T-helper 1 cell (primary cell): ENCODE results near the gene BHMT.
"Not testable (repeated sequence)": the region's sequence is repeated elsewhere in the genome, so short reads cannot be mapped to it uniquely, and the experiment has no call there.

ENCODE experiments used
- DNase-seq, 5 donors: peaks; one replicate each; pipeline ENCODE4 v3.0.0-alpha.2; 2012 to 2020

BHMT gene

DNA sequence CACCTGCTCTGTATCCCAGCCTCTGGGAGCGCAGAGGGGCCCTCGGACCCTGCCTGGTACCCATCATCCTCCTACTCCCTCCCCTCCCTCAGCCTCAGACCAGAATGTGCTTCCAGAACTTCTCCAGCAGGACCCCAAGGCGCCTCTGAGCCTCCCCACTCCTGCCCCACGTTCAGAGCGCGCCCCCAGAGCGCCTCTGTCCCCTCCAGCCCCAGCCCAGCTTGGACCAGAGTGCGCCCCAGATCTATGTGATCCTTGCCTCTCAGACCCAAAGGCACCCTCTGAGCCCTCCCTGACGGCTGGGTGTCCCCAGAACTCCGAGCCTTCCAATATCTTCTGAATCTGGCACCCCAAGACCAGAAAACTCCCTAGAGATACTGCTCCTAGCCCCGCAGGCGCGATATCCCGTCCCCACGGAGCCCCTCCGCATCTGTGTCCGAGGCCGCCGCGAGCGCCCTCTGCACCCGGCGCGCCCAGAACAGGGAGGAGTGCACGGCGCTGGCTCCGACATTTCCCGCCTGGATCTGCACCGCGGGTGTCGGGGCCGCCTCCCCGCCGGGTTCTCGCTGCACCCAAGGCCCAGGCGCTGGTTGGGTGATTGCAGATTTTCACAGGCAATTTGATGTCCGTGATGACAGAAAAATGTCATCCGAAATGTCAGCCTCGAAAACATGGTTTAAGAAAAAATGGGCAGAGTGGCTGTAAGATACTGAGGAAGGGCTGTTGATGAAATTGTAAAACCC is 522 bp downstream of the BHMT start:
- no peak for DNase-seq

DNA sequence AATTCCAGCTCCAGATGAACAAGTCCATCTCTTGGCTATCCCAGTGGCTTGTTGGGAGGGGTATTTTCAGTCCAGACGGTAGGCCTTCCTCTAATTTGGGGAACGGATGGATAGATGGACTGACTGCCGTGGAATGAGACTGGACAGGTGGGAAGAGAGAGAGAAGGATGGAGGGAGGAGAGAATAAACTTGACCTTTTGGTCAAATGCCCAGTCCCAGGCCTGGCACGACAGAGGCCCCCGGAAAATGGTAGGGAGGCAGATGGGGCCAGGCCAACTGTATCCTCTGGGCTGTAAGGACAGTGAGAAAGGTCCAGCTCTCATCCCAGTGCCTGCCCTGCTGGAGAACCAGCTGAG is 1.1 kb downstream of the BHMT start:
- DNase-seq: no peak

DNA sequence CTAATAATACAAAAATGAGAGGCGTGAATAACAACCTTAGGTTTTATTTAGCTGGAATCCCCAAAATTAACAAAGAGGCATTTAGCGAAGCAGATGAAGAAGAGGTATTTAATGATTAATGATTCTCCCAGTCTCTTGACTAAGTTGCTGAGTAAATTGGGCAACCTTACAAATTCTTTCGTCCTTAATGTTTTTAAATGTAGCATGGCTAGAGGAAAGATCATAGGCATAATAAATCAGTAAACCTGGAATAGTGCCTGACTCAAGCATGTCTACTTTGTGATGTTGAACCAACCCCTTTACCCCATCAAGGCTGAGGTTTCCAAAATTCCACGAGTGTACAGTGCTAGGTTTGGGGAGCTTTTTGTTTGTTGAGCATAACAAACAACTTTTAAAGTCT is 7.9 kb downstream of the BHMT start:
- DNase-seq: no peak

DNA sequence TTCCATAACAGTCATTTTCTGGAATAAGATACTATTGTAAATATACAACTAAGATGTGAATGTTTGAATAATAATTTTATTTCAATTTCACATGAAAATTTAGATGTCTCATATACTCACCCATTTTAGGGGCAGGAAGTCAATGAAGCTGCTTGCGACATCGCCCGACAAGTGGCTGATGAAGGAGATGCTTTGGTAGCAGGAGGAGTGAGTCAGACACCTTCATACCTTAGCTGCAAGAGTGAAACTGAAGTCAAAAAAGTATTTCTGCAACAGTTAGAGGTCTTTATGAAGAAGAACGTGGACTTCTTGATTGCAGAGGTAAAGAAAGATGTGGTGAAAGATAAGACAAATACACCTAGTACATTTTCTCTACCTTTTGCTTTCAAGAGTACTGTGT is 8.6 kb downstream of the BHMT start:
- DNase-seq: no peak

DNA sequence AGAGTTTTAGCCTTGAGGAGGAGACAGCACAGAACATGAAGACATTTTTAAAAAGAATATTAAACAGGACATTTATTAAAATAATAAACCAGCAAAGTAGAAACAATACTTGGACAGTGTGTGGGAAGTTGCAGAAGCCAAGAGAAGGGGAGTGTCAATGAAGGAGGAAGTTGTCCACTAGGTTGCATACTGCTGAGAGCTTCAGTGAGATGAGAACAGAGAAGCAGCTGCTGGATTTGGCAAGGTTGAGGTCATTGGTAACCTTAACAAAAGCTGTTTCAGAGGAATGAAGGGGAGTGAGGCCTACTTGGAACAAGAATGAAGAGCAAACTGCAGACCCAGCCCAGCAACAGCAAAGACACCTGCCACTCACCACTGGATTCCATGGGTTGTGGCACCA is 11.4 kb downstream of the BHMT start:
- DNase-seq: no peak

DNA sequence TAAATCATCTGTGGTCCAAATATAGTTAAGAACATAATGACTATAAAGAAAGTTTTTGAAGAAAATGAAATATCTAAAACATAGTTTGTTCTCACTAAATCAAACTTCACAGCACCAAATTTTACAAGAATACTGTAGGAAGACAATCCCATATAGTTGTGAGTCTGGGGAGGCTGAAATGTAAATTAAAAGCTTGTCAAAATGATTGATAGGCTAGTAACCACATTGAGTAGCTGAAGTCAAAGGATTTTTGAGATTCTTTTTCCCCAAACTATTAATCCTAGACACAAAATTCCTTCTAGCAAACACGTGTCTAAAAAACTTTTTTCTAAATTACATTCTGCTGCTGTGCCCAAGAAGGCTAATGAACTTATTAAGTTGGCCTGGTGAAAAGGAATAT is 13.0 kb downstream of the BHMT start:
- no peak for DNase-seq

DNA sequence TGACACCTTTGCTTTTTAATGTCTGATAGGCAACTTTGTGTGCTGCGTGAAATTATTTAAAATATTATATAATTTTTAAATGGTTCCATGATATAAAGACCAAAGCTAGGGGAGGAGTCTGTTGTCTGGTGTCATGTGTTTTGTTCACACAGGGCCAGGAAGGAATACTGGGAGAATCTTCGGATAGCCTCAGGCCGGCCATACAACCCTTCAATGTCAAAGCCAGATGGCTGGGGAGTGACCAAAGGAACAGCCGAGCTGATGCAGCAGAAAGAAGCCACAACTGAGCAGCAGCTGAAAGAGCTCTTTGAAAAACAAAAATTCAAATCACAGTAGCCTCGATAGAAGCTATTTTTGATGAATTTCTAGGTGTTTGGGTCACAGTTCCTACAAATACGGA is 19.2 kb downstream of the BHMT start:
- DNase-seq: no peak

DNA sequence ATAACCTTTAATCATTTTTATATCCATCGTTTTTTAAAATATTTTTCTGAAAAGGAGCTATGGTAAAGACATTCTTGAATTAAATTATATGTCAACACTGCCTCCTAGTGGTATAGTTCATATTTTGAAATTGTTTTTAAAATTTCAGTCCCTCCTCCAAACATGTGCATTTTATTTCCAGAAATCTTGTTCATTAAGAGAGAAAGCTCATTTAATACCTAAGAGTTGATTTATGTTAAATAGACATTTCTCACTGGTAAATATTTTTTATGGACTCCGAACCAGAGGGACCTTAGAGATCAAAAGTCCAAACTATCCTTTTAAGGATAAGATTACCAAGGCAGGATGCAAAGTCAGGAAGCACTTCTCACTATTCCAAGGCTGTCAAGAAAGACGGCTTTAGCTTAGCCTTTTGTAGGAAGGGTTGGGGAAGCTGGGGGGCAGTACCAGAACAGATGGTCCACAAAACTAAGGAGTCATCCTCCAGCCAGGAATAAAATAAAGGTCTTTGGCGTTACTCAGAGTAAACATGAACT is 21.6 kb downstream of the BHMT start:
- DNase-seq: peak in 1 of 5 donors; percentile 39

DNA sequence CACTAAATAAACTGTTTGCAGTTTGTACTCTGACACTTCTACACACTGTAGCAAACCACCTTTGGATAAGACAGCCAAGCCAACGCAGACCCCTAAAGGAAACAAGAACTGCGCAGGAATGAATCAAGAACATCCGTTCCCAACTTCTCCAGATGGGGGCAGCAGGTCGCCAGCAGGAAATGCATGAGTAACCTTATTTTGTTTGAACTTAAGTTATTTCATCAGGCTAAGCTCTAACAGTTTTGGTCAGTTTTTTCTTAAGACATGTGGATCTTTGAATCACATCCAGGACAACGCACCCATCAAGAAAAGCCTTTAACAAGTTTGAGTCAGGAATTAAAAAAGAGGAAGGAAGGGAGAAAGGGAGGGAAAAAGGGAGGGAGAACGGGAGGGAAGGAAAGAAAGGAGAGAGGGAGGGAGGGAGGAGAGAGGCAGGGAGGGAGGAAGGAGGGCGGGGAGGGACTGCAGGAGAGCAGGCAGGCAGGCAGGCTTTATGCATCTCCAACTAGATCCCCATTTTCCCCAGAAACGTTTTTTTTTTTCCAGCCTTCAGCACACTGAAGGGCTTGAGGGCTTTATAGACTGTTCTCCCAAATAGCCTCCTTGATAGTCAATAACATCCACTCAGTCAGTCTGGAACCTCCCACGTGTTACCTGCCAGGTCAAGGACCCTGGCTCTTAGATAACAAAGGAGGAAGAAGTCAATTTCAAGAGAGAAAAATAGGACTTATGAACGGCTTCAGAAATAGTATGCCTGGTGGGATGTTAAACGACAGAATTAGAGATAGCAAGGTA is 22.2 kb downstream of the BHMT start:
- DNase-seq: peak in 4 of 5 donors; percentile 16 to 71 (median 32)

DNA sequence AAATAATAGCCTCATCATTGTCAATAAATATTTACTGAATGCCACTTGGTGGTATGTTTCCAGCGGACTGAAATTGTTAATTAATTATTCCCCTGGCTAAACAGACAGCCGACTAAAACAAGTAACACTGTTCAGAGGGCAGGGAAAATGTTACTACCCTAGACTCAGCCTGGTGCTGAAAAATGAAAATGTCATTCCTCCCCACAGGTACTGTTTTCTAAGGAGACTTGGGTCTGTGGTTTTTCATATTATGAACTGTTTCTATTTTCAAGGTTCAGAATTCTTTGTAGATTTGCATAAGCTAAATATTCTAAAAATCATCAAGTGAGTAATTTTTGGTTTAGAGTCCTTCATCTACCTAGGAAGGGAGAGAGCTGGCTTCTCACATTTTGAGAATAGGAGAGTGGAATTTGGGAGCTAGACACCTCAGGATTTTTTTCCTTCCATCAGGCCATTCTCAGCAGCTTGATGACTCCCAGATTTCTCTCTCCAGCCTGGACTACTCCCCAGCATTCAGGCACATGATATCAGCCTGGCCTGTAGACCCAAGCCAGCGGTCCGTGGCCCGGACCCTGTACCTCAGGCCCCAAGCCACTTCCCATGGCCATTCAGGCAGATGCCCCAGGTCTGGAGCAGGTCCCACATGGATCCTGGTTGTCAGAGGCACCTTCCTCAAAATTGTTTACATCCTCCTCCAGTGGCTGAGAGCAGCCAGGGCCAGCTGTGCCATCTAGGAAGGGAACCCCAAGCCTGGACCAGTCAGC is 24.4 kb downstream of the BHMT start:
- no peak for DNase-seq

DNA sequence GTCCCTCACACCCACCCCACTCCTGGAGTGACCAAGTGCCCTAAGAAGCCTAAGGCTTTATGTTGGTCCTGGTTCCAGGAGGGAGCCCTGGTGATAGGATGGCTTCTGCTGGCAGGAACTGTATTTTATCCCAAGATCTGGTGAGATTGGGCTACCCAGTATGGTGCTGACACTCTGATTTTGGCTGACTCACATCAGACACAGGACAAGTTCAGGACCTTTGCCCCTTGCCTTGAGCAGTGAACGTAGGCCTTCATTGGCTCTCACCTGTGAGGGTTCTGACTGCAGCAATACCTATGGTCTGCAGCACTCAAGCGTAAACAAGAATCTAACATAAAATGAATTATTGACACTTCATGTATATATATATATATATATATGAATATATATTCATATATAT is 25.0 kb downstream of the BHMT start:
- no peak for DNase-seq

DNA sequence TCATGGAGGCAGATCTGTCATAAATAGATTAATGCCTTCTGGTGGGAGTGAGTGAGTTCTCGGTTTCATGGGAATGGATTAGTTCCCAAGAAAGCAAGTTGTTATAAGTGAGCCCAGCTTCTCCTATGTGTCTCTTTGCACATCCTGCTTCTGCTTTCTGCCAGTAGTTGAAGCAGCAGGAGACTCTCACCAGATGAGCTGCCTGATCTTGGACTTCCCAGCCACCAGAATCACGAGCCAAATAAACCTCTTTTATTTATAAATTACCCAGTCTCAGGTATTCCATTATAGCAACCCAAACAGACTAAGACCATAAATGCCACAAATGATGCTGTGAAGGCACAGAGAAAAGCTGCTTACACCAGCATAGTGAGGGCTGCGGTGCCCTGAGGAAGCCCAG is 28.9 kb downstream of the BHMT start:
- DNase-seq: no peak

DNA sequence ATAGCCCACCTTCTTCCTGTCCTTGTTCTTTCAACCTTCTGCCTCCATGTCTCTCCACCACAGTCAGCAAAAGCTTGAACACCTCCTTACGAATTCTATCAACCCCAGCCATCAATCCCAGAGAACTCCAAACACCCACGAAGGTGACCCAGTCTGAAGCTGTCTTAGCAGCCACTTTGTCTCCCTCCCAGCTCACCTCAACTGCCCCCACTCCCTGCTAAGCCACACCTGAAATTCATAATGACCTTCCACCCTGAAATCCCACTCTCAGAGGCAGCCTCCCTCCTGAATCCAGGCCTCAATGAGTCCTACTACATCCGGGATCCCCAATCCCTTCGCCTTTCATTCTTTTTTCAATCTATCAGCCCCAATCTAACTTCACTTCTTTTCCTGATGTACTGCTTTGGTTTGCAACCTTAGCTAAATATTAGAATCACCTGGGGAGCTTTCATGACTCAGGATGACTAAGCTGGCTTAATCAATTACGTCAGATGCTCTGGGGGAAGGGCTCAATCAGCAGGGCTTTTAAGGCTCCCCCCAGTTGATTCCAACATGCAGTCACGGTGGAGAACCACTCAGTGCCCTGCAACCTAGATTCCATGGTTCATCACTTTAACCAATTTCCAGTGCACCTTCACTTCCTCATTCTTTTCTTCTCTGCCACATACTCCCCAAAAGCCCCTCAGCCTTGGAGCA is 32.2 kb downstream of the BHMT start:
- no peak for DNase-seq

DNA sequence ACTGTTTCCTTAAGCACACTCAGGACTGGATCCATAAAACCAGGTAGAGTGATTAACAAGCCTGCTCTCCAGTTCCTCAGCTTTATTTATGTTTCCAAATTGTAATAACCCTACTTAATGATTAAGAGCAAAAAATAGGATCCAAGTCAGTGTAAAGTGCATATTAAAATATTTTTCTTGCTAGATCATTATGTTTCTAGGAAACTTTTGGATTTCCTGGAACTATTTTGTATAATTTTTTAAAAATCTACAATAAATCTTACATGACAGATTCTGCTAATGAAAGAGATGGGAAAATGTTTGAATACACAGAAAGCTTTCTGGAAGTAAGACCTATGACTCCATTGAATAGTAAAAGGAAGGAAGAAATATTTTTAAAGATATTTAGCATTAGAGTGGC is 35.5 kb downstream of the BHMT start:
- DNase-seq: no peak

DNA sequence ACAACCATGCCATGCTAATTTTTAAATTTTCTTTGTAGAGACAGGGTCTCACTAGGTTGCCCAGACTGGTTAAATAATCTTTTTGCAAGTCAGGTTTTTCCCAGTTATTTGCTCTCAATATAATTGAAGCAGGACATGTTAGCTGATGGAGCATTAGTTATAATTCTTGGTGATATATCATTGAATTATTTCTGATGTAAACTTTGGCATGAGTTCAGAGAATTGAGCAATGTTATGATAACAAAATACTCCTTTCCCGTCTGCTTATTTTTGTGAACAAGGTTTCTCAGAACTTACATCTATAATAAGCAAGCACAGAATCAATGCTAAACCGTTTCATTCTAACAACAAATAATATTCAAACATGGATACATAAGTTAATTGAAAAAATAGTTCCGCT is 37.8 kb downstream of the BHMT start:
- DNase-seq: no peak

DNA sequence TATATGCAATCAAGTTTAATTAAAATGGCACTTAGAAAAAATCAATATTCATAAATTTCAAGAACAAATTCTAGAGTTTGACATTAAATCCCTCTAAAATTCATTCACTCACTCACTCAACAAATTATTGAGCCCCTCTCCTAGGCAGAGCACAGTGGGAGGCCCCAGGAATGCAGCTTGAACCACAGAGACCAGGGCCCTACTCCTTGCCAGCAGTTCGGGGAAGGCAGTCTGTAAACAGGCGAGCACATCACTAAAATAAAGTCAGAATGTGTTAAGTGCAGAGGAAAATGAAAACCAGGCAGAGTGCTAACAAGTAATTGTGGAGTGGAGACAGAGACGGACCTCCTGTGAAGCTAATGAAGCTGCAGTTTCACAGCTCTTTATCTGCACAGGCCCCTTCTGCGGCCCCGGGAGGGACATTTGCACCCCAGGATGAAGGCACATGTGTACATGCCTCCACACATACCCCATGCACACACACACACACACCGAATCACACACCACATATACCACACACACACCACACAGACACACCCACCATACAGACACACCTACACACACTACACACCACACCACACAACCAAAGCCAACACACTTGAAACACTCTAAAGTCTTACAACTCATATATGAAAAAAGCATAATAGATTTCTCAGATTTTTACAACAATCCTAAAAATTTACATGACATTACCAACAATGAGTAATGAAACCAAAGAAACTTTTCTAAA is 40.5 kb downstream of the BHMT start:
- no peak for DNase-seq

DNA sequence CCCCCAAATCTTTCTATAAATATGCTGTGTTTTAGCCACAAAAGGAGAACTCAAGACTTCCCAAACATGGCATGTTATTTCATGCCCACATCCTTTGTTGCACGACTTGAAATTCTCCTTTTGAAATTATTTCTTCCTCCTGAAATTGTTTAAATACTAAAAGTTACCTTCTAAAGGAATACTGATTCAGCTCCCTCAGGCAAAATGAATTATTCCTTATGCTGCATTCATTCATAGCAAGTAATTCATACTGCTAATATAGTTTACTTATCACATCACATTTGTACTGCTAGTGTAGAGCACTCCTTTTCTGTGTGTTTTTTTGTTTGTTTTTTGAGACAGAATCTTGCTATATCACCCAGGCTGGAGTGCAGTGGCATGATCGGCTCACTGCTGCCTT is 45.7 kb downstream of the BHMT start:
- no peak for DNase-seq

DNA sequence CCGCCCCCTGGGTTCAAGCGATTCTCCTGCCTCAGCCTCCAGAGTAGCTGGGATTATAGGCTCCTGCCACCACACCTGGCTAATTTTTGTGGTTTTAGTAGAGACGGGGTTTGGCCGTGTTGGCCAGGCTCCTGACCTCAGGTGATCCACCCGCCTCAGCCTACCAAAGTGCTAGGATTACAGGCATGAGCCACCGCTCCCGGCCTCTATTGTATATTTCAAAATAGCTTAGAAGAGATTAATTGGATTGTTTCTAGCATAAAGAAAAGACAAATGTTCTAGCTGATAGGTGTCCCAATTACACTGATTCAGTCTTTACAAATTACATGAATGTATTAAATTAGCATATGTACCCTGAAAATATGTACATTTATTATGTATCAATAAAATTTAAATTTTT is 50.0 kb downstream of the BHMT start:
- DNase-seq: not testable (repeated sequence)

DNA sequence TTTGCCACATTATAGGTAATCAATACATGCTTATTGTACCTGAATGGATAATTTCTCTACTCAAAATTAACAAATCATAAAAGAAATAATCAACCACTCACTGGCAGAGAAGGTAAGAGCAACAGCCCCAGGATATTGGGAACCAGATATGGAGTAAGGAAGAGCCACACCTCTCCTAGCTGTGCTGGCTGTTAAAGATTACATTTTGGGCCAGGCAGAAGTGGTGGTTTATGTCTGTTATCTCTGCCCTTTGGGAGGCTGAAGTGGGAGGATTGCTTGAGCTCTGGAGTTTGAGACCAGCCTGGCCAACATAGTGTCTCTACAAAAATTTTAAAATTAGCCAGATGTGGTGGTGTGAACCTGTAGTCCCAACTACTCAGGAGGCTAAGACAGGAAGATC is 56.4 kb downstream of the BHMT start:
- DNase-seq: no peak

DNA sequence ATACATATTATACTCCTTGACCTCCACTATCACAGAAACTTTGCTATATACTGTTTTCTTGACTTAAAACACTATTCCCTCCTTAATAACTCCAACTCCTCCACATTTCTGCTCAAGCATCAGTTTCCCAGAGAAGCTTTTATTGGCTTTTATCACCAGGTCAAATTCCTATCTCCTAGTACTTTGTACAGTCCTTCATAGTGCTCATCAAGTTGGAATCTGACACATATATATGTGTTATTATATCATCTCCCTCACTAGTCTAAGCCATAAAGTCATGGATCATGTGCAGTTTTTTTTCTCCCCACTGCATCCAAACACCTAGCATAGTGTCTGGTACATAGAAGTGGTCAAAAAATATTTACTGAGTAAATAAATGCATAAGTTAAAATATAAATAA is 59.1 kb downstream of the BHMT start:
- DNase-seq: no peak

DNA sequence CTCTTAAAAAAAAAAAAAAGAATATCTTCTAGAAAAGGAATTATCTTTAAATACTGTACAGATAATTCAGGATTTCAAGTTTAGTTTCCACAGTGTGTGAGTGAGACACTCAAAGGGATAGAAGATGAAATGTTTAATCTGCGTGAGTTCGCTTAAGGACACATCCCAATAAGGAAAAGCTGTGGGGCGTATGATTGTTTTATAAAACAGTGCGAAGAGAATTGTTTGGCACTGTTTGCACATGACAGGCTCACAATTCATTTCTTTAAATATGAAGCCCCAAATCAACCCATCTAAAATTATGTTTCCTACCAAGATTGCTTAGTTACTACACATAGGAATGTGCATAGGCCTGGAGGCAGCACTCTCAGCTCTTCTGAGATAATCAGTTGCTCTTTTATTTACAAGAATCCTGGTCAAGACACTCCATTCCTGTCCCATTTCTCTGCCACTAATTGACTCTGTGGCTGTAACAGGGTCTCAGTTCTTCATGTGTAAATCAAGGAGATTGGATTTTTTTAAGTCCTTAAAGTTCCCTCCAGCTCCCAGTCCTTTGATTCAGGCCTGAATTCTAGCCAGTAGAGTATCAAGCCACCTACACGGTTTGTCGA is 60.1 kb downstream of the BHMT start:
- DNase-seq: no peak

DNA sequence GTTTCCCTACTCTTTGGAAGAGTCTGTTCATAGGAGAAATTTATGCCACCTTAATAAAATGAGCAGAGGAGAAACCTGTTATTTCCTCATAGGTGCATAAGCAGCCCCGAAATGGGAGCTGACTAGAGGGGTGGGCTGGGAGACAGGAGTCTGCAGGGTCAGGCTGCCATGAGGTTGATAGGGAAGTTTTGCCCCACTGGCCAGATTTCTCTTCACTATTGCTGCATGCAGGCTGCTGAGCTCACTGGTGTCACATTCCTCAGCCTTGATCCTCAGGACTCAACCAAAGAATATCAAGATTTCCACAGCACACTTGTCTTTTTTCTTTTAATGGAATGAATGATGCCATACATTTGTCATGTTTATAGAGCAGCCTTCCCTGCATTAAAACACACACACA is 60.7 kb downstream of the BHMT start:
- DNase-seq: no peak
